Vagina (tissue), 2 donors: ENCODE measurements around the gene F3.
"Not testable (repeated sequence)": the region's sequence is repeated elsewhere in the genome, so short reads cannot be mapped to it uniquely, and the experiment has no call there.

Experiments used
- CTCF ChIP-seq, 3 experiments: fragments of 450-650 bp in 2 of 3; fragments of 200-600 bp in 1 of 3; sonication (generic) in 1 of 3; IDR thresholded peaks; one replicate each; pipeline ENCODE4 v1.5.1; 2017 to 2019; ENCODE audit warnings: antibody characterized with exemption in 3 of 3, mild to moderate bottlenecking in 2 of 3, moderate library complexity in 2 of 3
- POLR2A ChIP-seq, 2 donors: fragments of 450-650 bp; IDR thresholded peaks; one replicate each; pipeline ENCODE4 v1.6.1; 2017; ENCODE audit warnings: antibody characterized with exemption in 2 of 2, mild to moderate bottlenecking in 2 of 2, moderate library complexity in 2 of 2
- POLR2AphosphoS5 ChIP-seq, 2 donors: sonication (generic); formaldehyde crosslinking; IDR thresholded peaks; one replicate each; pipeline ENCODE4 v1.9.0; 2017; ENCODE audit warnings: antibody characterized with exemption in 2 of 2, mild to moderate bottlenecking in 2 of 2, low read depth in 1 of 2; ENCODE audit not compliant: insufficient read depth in 1 of 2

GRCh38 chr1:94566436-94566835 is 24.9 kb upstream of the F3 start:
- not testable (repeated sequence) for TF ChIP-seq CTCF (IDR thresholded peaks at IDR 0.05); POLR2A (IDR thresholded peaks at IDR 0.05); POLR2AphosphoS5 (IDR thresholded peaks at IDR 0.05; ENCODE audit: insufficient read depth in 1 of 2, low read depth in 1 of 2)
